K562 (cell line): ENCODE data around the gene OGFR.

Experiments used
- CBX5 ChIP-seq: IDR thresholded peaks from 2 replicates; pipeline ENCODE4 v1.6.1; 2014; ENCODE audit warnings: low read depth, borderline replicate concordance
- MECOM ChIP-seq: fragments of 250-450 bp; sonication (Bioruptor Pico); IDR thresholded peaks from 2 replicates; pipeline ENCODE4 v1.8.0; 2022; ENCODE audit warnings: inconsistent platforms
- NFXL1 ChIP-seq: fragments of 450-650 bp; formaldehyde crosslinking; IDR thresholded peaks from 2 replicates; pipeline ENCODE4 v1.4.0; 2021; ENCODE audit warnings: mild to moderate bottlenecking
- POLR2A ChIP-seq: fragments of 450-650 bp; conservative IDR thresholded peaks from 2 replicates; pipeline ENCODE4 v1.6.1; 2016
- ZBTB40 ChIP-seq, 2 experiments: fragments of 450-650 bp in 1 of 2; sonication (generic) in 1 of 2; formaldehyde crosslinking in 1 of 2; IDR thresholded peaks; 2 replicates each; pipeline versions ENCODE4 v1.7.1 to v1.9.0; 2016 to 2022; ENCODE audit warnings: inconsistent platforms in 1 of 2, mild to moderate bottlenecking in 1 of 2, missing genetic modification reagents in 1 of 2
- ZNF551 ChIP-seq: fragments of 250-450 bp; sonication (Bioruptor Pico); IDR thresholded peaks from 2 replicates; pipeline ENCODE4 v1.5.0; 2021; ENCODE audit warnings: mild to moderate bottlenecking, moderate library complexity

DNA sequence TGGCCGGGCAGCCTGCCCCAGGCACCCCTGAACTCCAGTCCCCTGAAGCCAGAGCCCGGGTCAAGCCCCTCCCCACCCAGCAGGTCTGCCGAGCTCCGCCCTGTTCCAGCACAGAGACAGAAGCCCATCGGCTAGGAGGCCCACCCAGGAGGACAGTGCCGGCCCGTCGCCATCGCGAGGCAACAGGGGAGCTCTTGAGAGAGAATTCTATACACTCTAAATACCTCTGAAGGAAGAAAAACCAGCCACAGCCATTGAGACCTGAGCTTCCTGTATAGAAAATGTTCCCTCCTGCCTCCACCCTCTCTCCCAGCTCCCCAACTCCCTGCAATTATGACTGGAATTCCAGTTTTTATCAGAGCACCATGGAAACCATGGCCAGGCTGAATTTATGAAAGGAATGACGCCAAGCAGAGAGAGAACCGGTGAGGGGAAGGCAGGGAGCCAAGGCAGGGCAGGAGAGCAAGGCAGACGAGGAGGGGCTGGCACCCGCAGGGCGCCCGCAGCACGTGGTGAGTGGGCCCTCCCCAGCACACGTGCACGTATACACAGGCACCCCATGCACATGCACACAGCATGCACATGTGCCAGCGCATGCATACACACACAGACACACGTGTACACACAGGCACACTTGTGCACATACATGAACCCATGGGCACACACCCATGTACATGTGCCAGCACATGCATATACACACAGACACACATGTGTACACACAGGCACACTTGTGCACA, 35.9 kb upstream of the OGFR start:
- TF ChIP-seq MECOM (no peak), POLR2A (no peak), CBX5 (no peak), ZBTB40 (IDR thresholded peaks at IDR 0.05) (no peak), ZBTB40 (CRISPR knock-in tag; IDR thresholded peaks at IDR 0.05) (no peak), ZNF551 (CRISPR knock-in tag) (no peak), NFXL1 (CRISPR knock-in tag) (no peak)
